SH-SY5Y (cell line): ENCODE results near the gene FOCAD.

Source experiments
- GATA2 ChIP-seq: IDR thresholded peaks from 2 replicates; pipeline ENCODE4 v1.6.1; 2011; ENCODE audit warnings: mild to moderate bottlenecking, low read depth, low read length
- GATA3 ChIP-seq: IDR thresholded peaks from 2 replicates; pipeline ENCODE4 v1.6.1; 2011; ENCODE audit warnings: low read depth, mild to moderate bottlenecking, low read length, moderate library complexity

- TF ChIP-seq GATA2 (no peak), GATA3 (no peak)
These were observed 310.4 kb downstream of the FOCAD start for GRCh38 chr9:20994486-20994885.
